Motor neuron (in vitro differentiated cells): ENCODE data around the gene NBPF1. TPM values are rescaled to one million over a fixed set of nuclear protein-coding genes. Genes with fewer than 3 reads are reported as not detected.
A peak's percentile ranks its signal among the peaks of the same experiment; 100 is the strongest.
"Not testable (repeated sequence)": the region's sequence is repeated elsewhere in the genome, so short reads cannot be mapped to it uniquely, and the experiment has no call there.

ENCODE experiments used
- ATAC-seq, 8 experiments: fragments of 200-7000 bp; cut with Tn5 transposase; replicated peaks in 6 of 8; 2 replicates each; pipeline ENCODE4 v1.8.0; 2021; ENCODE audit warnings: mild to moderate bottlenecking in 8 of 8, moderate library complexity in 8 of 8
- H3K27ac ChIP-seq, 2 donors: fragments of 250-450 bp; sonication (Bioruptor Pico); 2 replicates each; pipeline ENCODE4 v1.9.0; 2021; ENCODE audit warnings: antibody characterized with exemption in 2 of 2, mild to moderate bottlenecking in 2 of 2, moderate library complexity in 1 of 2
- H3K4me1 ChIP-seq, 2 donors: fragments of 250-450 bp; sonication (Bioruptor Pico); replicated peaks in 1 of 2; 2 replicates each; pipeline ENCODE4 v1.6.1; 2021; ENCODE audit warnings: antibody characterized with exemption in 2 of 2, mild to moderate bottlenecking in 2 of 2, moderate library complexity in 1 of 2
- H3K4me3 ChIP-seq, 5 donors: fragments of 250-450 bp; sonication (Bioruptor Pico); 2 replicates each; pipeline ENCODE4 v1.9.0; 2021; ENCODE audit warnings: antibody characterized with exemption in 5 of 5, mild to moderate bottlenecking in 5 of 5, moderate library complexity in 4 of 5
- WGBS, 10 experiments: fragments of 450-650 bp; shearing (Covaris generic); methylation state at CpG; one replicate each; pipeline ENCODE4 v1.0.0; 2022; 5-methylcytosine and 5-hydroxymethylcytosine counted together
- in situ Hi-C, 9 experiments: fragments of 400-800 bp; cut with MboI; loops; one replicate each; pipeline ENCODE4 v1.15.0; 2021; ENCODE audit warnings: low sequenced_read_pairs in 9 of 9, low pct_unique_long_range_greater_than_20kb in 2 of 9; ENCODE audit not compliant: unreplicated experiment in 9 of 9
- total RNA-seq, 8 experiments: library from RNA; unstranded; fragments of 300-600 nt; gene quantifications; 2 replicates each; pipeline versions ENCODE4 v1.2.3 to v1.2.4, GENCODE V29; 2022

NBPF1 gene
- total RNA-seq, 8 experiments from 2014 or later, result 24.4 to 73.3 (median 37.4) TPM

DNA sequence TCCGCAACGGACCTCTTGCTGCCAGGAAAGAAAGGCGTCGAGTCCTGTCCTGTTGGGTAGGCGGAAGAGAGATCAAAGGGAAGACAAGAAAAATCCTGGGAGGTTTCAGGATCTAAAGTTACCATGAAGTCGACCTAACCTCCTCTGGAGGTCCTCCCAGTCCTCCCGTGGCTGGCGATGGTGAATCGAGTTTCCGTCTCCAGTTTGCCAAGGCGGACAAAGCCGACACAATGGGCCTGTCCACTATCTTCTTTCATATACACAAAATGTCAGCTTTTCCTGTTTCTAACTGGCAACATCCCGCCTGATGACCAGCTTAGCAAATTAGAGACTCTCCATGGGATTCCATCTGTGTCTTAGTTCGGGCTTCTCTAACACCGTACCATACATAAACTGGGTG lies 76.6 kb downstream of the NBPF1 start:
- H3K4me3 ChIP-seq, ATAC-seq, in situ Hi-C loops, H3K27ac ChIP-seq, H3K4me1 ChIP-seq: not testable (repeated sequence)
- 80 to 96% (median 87%) methylated on average over 1 to 6 of the region's 15 CpGs; no CpG with 5 or more reads in 6 of the 10 experiments for WGBS, 10 experiments

DNA sequence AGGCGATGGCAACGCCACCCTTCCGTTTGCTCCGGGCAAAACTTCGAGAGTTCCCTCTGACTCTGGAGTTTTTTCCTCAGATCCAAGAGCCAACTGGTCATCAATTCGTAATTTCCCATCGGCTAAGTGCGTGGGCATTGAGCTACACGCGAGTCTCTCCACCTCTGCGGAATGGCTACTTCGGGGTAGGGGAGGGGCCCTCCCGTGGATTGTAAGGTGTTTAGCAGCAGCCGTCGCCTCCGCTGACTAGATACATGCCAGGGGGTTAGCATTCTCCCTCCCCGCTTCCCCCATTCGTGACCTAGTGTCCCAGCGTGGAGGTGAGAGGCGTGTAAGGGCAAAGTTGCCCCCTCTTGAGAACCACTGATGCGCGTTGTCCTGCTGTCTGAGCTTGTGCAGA lies 77.5 kb downstream of the NBPF1 start:
- H3K4me3 ChIP-seq, result peak overlapping the region in 1 of 5 donors; percentile 44
- H3K4me1 ChIP-seq, H3K27ac ChIP-seq, ATAC-seq, in situ Hi-C loops: not testable (repeated sequence)
- WGBS, 10 experiments, result no CpG with 5 or more reads among the region's 22 CpGs

DNA sequence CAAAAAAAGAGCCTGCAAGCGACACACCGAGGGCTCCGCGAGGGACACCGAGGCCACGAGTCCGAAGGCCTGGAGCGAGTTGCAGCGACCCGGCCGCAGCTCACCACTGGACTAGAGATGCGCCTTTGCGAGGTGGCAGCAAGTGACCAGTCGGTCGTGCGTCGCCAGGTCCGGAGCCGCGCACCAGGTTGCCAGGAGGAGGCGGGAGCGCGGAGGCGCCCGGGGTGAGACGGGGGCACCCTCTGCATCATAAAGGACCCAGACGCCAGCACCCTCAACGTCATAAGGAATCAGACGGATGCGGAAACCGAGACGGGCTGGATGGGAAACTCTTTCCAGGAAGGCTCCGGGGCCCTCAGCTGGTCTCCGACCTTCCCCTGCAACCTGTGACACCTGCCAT lies 77.9 kb downstream of the NBPF1 start:
- Histone ChIP-seq H3K4me3 (peak overlapping the region in 4 of 5 donors; percentile 14 to 44 (median 31)), H3K27ac (peak overlapping the region in 1 of 2 donors; percentile 82)
- ATAC-seq, result peak in 6 of 8 experiments; percentile 8 to 37 (median 29)
- in situ Hi-C loops, H3K4me1 ChIP-seq: not testable (repeated sequence)
- 40% methylated on average over 4 of the region's 34 CpGs; no CpG with 5 or more reads in 9 of the 10 experiments for WGBS, 10 experiments

DNA sequence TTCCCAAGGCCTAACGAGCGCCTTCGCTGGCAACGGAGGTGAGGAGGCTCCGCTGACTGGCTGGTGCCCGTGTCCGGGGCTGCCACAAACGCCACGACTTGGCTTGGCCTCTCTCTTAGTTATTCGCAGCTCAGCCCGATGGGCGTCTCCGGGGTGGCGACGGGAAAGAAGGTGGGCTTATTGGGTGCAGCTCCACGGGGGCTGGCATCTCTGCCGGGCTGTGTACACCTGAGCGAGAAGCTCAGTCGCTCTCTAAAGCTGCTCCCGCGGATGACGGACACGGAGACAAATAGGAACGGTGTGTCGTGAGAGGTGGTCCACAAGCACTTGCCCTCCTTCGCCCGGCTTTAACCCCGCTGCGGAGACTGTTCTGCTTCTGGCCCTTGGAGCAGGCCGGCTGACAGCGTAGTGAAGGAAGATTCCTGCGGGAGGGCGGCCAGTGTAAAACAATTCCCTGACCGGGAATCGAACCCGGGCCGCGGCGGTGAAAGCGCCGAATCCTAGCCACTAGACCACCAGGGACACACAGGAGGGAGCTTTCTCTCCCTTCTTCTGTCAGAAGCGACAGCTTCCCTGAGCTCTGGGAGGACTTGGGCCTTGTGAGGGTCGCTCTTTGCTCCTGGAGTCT lies 78.4 kb downstream of the NBPF1 start:
- H3K4me1 ChIP-seq, in situ Hi-C loops: not testable (repeated sequence)
- H3K4me3 ChIP-seq, result peak overlapping the region in 4 of 5 donors; percentile 18 to 44 (median 34)
- 10% methylated on average over 2 of the region's 43 CpGs; no CpG with 5 or more reads in 9 of the 10 experiments for WGBS, 10 experiments
- peak; percentile 86 to 94 (median 90) for ATAC-seq
- peak overlapping the region in 1 of 2 donors; percentile 82 for H3K27ac ChIP-seq

DNA sequence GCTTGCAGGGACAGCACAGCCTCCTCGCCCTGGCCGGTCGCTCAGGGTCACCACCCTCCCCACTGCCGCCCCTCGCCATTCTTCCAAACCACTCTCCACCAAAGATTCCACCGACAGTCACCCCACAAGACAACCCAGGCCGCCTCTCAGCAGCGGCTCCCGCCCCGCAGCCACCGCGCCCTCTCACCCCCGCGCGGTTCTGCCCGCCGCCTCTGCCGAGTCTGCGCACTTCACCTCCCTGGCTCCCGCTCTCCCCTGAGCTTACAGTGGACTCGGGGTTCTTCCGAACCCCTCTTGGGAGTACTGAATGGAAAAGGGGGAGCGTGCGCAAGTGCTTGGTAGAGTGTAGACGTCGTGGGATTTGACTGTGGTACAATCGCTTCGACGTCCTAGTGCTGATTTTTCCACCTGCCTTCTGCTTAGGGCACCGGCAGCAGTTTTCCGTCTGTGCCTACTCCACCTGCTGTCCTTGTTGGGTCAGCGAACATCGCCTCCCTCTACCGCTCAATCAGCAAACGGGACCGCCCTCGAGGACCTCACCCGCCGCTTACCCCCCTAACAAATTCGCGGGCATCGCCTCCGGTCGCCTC lies 79.0 kb downstream of the NBPF1 start:
- in situ Hi-C loops, H3K27ac ChIP-seq, H3K4me1 ChIP-seq, ATAC-seq: not testable (repeated sequence)
- no CpG with 5 or more reads among the region's 44 CpGs for WGBS, 10 experiments
- H3K4me3 ChIP-seq, result peak overlapping the region in 3 of 5 donors; percentile 1 to 44 (median 36)

DNA sequence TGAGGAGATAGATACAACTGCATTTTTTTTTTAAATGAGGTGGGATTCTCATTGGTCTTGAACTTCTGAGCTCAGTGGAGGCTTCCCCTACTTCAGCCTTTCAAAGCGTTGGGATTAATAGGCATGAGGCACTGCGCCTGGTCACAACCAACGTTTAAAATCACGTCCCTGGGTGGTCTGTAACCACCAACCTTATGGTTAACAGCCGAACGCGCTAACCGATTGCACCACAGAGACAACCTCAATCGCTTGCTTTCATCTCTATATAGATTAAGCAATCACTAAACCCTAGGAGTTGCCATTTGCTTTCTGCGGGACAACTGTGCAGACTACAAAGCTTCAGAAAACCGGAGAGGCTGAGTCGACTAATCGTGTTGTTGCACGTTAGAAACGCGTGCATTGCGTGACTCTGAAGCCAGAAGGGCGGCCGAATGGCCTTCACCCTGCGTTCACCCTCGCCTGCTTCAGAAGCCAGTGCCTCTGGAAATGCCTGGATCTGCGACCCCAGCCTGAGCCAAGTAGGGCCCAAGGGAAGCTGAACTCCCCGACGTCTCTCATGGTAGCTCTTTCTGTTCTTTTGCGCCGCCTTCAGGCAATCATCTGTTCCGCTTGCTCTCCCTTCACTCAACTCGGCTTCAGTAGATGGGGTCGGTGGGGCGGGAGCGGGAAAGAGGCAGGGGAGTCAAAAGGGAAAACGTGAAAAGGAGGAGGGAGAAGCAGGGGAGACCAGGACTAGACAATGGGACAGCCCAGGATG lies 81.0 kb downstream of the NBPF1 start:
- in situ Hi-C loops, H3K4me1 ChIP-seq, H3K27ac ChIP-seq, H3K4me3 ChIP-seq: not testable (repeated sequence)
- ATAC-seq, result peak in 1 of 8 experiments; percentile 6
- WGBS, 10 experiments, result 47 to 87% (median 73%) methylated on average over 3 to 10 of the region's 32 CpGs; no CpG with 5 or more reads in 6 of the 10 experiments

DNA sequence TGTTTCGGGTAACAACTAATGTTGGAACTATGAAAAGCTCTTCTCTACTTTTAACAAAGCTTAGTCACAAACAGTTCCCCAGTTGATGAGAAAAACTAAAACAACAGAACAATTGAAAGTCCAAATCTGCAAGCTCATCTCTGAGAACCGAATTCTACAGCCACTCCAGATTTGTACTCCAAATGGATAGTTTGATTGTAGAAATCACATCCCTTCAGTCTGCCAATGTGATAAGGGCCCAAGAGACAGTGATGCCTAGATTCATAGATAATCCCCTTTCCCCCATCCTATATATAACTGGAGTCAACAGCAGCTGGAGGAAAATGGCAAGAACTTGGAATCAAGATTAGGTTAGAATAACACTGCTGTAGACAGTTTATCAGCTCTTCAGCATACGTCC lies 85.0 kb downstream of the NBPF1 start:
- H3K27ac ChIP-seq, in situ Hi-C loops: not testable (repeated sequence)
- 48 to 92% (median 84%) methylated on average over 1 to 3 of the region's 3 CpGs; no CpG with 5 or more reads in 3 of the 10 experiments for WGBS, 10 experiments

DNA sequence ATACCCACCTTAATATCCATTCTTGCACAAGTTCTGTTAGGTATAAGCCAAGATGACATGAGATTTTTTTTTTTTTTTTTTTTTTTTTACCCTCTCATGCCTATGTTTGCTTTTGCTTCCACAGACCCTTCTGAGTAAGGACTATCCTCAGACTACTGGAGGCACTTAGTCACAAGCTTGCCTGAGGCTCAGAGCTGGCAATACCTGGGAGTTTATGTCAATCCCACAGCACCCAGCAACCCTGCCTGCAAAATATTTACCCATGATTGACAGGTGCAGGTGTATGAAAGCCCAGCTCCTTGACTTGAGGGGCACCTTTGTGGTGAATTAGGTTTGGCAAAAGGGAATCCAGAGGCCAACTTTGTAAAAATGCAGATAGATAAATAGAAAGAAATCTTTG lies 87.6 kb downstream of the NBPF1 start:
- H3K4me1 ChIP-seq, H3K4me3 ChIP-seq, in situ Hi-C loops, H3K27ac ChIP-seq, ATAC-seq: not testable (repeated sequence)

More for the DNA sequence above, 85.0 kb downstream of the NBPF1 start:
- ATAC-seq, H3K4me1 ChIP-seq, H3K4me3 ChIP-seq: not testable (repeated sequence)

DNA sequence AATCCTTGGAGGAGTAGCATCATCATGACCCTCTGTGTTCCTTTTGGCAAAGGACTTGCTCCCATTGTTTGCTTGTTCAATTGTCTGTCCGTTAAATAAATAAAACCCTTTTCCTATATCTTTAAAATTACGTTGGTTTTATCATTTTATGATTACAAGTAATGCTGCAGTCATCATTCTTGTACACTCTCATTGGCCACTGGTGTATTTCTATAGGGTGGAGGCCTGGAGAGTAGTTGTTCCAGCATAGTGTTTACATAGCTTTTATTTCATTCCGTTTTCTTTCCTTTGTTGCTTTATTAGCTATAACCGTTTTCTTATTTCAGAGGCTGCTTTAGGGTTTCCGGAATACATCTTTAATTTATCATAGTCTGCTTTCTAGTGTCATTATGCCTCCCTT lies 91.7 kb downstream of the NBPF1 start:
- H3K27ac ChIP-seq, ATAC-seq, H3K4me1 ChIP-seq, H3K4me3 ChIP-seq: not testable (repeated sequence)
- in situ Hi-C loops, result loop anchor here in 1 of 9 experiments (25.0 kb wide), 1 partner anchor 116 kb away; no protein-coding TSS in a partner anchor
- 28 to 76% (median 60%) methylated on average over 1 to 5 of the region's 5 CpGs for WGBS, 10 experiments

DNA sequence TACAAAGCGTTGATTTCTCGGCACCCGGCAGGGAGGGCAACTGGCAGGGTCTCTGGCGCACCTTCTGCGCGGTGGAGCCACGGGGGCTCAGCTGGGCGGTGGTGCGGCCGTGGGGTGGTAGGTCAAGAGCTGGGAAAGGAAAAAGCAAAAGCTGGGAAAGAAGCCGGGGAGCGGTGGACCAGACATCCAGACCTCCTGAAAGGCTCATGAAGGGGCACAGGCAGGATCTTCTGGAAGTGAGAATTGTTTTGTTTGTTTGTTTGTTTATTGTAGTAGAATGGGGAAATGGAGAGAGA lies 92.1 kb downstream of the NBPF1 start:
- Histone ChIP-seq H3K4me3 (no peak overlapping the region), H3K4me1 (peaks cover 0 to 4% of the 10 kb centered on the region in 2 donors), H3K27ac (no peak overlapping the region)
- in situ Hi-C loops, result loop anchor here in 1 of 9 experiments (25.0 kb wide), 1 partner anchor 116 kb away; no protein-coding TSS in a partner anchor
- WGBS, 10 experiments, result 90 to 97% (median 96%) methylated on average over 6 to 12 of the region's 12 CpGs; no CpG with 5 or more reads in 7 of the 10 experiments
- ATAC-seq, result no peak

DNA sequence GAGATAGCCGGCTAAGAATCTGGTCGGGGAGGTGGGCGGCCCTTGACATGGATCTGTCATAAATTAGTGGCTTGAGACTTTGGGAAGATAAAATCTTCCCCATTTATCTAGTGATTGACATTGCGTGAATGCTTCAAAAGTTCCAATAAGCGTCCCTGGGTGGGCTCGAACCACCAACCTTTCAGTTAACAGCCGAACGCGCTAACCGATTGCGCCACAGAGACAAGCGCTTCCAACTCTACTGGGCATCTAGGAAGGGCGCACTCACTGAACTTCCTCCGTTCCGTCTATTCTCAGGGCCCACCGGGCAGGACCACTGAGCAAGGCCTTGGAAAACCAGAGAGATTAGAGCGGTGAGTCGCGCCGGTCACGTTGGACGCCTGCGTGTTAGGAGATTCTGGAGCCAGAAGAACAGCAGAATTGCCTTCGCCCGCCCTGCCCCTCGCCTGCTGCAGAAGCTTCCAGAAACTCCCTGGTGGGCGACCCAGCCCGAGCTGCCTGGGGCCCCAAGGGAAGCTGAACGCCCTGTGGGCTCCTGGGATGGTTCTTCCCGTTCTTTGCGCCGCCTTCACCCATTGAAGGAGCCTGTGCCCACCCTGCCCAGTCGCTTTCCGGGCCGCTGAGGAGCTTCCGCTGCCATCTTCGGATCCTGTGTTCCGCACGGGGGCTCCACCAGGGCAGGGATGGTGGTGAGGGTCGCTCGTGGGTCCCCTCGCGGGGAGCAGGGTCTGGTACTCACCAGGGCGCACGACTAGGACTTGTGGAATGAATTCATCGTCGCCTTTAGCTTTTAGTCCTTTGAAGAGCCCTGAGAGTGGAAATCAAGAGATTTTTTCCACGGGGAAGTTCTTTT lies 92.7 kb downstream of the NBPF1 start:
- in situ Hi-C loops, result loop anchor here in 1 of 9 experiments (25.0 kb wide), 1 partner anchor 117 kb away; no protein-coding TSS in a partner anchor
- H3K4me1 ChIP-seq, ATAC-seq, H3K4me3 ChIP-seq, H3K27ac ChIP-seq: not testable (repeated sequence)
- 30 to 100% (median 88%) methylated on average over 1 to 23 of the region's 48 CpGs; no CpG with 5 or more reads in 1 of the 10 experiments for WGBS, 10 experiments

DNA sequence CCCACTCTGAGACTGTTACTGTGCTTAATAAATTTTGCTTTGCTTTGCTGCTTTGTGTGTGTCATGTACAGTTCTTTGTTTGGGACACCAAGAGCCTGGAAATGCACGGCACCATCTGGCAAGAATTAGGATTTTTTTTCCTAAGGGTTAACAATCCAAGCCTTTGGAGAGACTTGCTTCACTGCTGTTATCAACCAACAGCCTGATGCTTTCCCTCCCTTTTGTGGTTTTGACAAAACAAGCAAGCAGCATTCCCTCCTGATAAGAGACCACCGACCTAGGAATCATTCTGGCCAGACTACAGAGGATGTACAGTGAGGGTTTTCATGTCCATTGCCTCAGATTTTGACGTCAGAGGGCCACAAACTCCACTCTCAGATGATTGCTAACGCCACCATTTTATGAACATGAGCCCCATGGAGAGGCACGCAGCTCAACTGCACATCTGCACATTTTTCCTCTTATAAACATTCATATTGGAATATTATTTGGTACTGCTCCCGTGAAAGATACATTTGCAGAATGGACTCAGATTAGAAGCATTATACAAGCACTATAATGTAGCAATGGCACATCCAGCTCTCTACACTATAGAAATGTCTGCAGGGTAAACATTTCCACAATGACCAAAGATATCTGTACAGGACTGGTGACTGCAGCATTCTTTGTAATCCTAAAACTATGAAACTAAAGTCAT lies 94.0 kb downstream of the NBPF1 start:
- H3K4me3 ChIP-seq, H3K27ac ChIP-seq, ATAC-seq, H3K4me1 ChIP-seq: not testable (repeated sequence)
- WGBS, 10 experiments, result 10 to 79% (median 59%) methylated on average over 2 to 5 of the region's 6 CpGs; no CpG with 5 or more reads in 4 of the 10 experiments
- in situ Hi-C loops, result loop anchor here in 1 of 9 experiments (25.0 kb wide), 1 partner anchor 118 kb away; no protein-coding TSS in a partner anchor
